Measurements from ENCODE around the gene VASH1.

GRCh38 chr14:76768671-76769500, 7.6 kb downstream of the VASH1 start:
- TF ChIP-seq EZH2 (IDR thresholded peaks at IDR 0.05; ENCODE audit: low read depth, unreplicated experiment), result no peak
- TF ChIP-seq, protein P1, sequence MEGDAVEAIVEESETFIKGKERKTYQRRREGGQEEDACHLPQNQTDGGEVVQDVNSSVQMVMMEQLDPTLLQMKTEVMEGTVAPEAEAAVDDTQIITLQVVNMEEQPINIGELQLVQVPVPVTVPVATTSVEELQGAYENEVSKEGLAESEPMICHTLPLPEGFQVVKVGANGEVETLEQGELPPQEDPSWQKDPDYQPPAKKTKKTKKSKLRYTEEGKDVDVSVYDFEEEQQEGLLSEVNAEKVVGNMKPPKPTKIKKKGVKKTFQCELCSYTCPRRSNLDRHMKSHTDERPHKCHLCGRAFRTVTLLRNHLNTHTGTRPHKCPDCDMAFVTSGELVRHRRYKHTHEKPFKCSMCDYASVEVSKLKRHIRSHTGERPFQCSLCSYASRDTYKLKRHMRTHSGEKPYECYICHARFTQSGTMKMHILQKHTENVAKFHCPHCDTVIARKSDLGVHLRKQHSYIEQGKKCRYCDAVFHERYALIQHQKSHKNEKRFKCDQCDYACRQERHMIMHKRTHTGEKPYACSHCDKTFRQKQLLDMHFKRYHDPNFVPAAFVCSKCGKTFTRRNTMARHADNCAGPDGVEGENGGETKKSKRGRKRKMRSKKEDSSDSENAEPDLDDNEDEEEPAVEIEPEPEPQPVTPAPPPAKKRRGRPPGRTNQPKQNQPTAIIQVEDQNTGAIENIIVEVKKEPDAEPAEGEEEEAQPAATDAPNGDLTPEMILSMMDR (conservative IDR thresholded peaks at IDR 0.05; ENCODE audit: low read depth in 2 of 2), result no peak
- TF ChIP-seq POLR2AphosphoS5 (IDR thresholded peaks at IDR 0.05; ENCODE audit: low read depth), result no peak
- no peak for TF ChIP-seq REST (IDR thresholded peaks at IDR 0.05; ENCODE audit: unreplicated experiment)
- TF ChIP-seq EZH2phosphoT487 (IDR thresholded peaks at IDR 0.05; ENCODE audit: unreplicated experiment), result no peak
- no peak for TF ChIP-seq JUNB (IDR thresholded peaks at IDR 0.05; ENCODE audit: unreplicated experiment)
- TF ChIP-seq CREB1 (CRISPR knock-in tag; IDR thresholded peaks at IDR 0.05; ENCODE audit: low read depth), result no peak
- TF ChIP-seq STAT1 (IDR thresholded peaks at IDR 0.05; ENCODE audit: unreplicated experiment), result no peak
